Chondrocyte (in vitro differentiated cells): ENCODE measurements around the gene CGREF1. TPM values are rescaled to one million over a fixed set of nuclear protein-coding genes. Genes with fewer than 3 reads are reported as not detected.
A peak's percentile ranks its signal among the peaks of the same experiment; 100 is the strongest.

Experiments
- DNase-seq: peaks from one replicate; pipeline ENCODE4 v3.0.0; 2021; ENCODE audit warnings: mixed read lengths, low spot score
- H3K27ac Mint-ChIP-seq: one replicate; pipeline ENCODE4 v1.8.0; 2021; ENCODE audit warnings: mild to moderate bottlenecking, moderate library complexity, mixed read lengths; ENCODE audit not compliant: unreplicated experiment
- H3K27me3 Mint-ChIP-seq: 2 replicates; pipeline ENCODE4 v1.8.0; 2021; ENCODE audit warnings: low read depth, mixed read lengths
- H3K36me3 Mint-ChIP-seq: 2 replicates; pipeline ENCODE4 v1.8.0; 2021; ENCODE audit warnings: low read depth, mixed read lengths
- H3K4me1 Mint-ChIP-seq: 2 replicates; pipeline ENCODE4 v1.8.0; 2021; ENCODE audit warnings: low read depth, mild to moderate bottlenecking, mixed read lengths
- H3K4me3 Mint-ChIP-seq: one replicate; pipeline ENCODE4 v1.8.0; 2021; ENCODE audit warnings: mild to moderate bottlenecking, moderate library complexity, mixed read lengths; ENCODE audit not compliant: unreplicated experiment
- H3K9me3 Mint-ChIP-seq: 2 replicates; pipeline ENCODE4 v1.8.0; 2021; ENCODE audit warnings: low read depth, mixed read lengths
- CTCF ChIP-seq: fragments of 200-600 bp; sonication (generic); IDR thresholded peaks from 2 replicates; pipeline ENCODE4 v1.5.0; 2021; ENCODE audit warnings: antibody characterized with exemption, mild to moderate bottlenecking, moderate library complexity
- total RNA-seq: library from RNA; stranded (reverse); gene quantifications from 3 replicates; pipeline ENCODE4 v1.2.1, GENCODE V29; 2021

CGREF1 gene
- total RNA-seq, 1 donor from 2014 or later, result 15.9 TPM

GRCh38 chr2:27087823-27088410 lies 31.0 kb downstream of the CGREF1 start:
- Mint-ChIP-seq H3K4me1 (peaks cover 14% of the 10 kb centered on the region), H3K9me3 (no peaks in the 10 kb centered on the region), H3K36me3 (no peaks in the 10 kb centered on the region), H3K27me3 (no peaks in the 10 kb centered on the region), H3K27ac (no peak overlapping the region), H3K4me3 (no peak overlapping the region)
- no peak for TF ChIP-seq CTCF
- DNase-seq, result no peak

- H3K9me3 Mint-ChIP-seq, result no peaks in the 10 kb centered on the region
- H3K27ac Mint-ChIP-seq, result peak within 1 kb of the TSS; percentile 92
- H3K36me3 Mint-ChIP-seq, result no peaks in the 10 kb centered on the region
- DNase-seq, result no peak
- H3K4me3 Mint-ChIP-seq, result peak within 1 kb of the TSS; percentile 73
- TF ChIP-seq CTCF, result peak; percentile 54
- H3K27me3 Mint-ChIP-seq, result no peaks in the 10 kb centered on the region
- H3K4me1 Mint-ChIP-seq, result peaks cover 14% of the 10 kb centered on the region
These were observed 32.0 kb downstream of the CGREF1 start, which contains the start of gene KHK for GRCh38 chr2:27086724-27087593. Gene KHK (plus strand): TSS chr2:27086772. CDS start chr2:27087260, 488 bp downstream.

GRCh38 chr2:27086090-27086723 lies 32.7 kb downstream of the CGREF1 start:
- no peak for DNase-seq
- Mint-ChIP-seq H3K4me1 (peaks cover 19% of the 10 kb centered on the region), H3K36me3 (peaks cover 3% of the 10 kb centered on the region), H3K27me3 (no peaks in the 10 kb centered on the region), H3K27ac (peak overlapping the region; percentile 92), H3K4me3 (peak overlapping the region; percentile 73), H3K9me3 (no peaks in the 10 kb centered on the region)
- TF ChIP-seq CTCF, result peak; percentile 86

DNA sequence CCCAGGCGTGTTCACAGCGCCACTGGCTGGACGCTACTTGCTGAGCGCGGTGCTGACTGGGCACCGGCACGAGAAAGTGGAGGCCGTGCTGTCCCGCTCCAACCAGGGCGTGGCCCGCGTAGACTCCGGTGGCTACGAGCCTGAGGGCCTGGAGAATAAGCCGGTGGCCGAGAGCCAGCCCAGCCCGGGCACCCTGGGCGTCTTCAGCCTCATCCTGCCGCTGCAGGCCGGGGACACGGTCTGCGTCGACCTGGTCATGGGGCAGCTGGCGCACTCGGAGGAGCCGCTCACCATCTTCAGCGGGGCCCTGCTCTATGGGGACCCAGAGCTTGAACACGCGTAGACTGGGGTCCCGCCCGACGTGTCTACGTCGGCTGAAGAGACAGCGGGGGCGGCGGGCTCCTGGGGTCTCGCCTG lies 33.2 kb downstream of the CGREF1 start:
- TF ChIP-seq CTCF, result peak; percentile 73
- Mint-ChIP-seq H3K9me3 (no peaks in the 10 kb centered on the region), H3K27me3 (no peaks in the 10 kb centered on the region), H3K4me1 (peaks cover 24% of the 10 kb centered on the region), H3K4me3 (peak overlapping the region; percentile 73), H3K36me3 (peaks cover 4% of the 10 kb centered on the region), H3K27ac (peak overlapping the region; percentile 91)
- DNase-seq, result no peak

- TF ChIP-seq CTCF, result no peak
- Mint-ChIP-seq H3K27ac (peak overlapping the region; percentile 91), H3K4me3 (peak overlapping the region; percentile 73)
These were observed 33.8 kb downstream of the CGREF1 start for GRCh38 chr2:27085062-27085672.

More at GRCh38 chr2:27085062-27085672, 33.8 kb downstream of the CGREF1 start:
- Mint-ChIP-seq H3K36me3 (peaks cover 5% of the 10 kb centered on the region), H3K4me1 (peaks cover 29% of the 10 kb centered on the region), H3K9me3 (no peaks in the 10 kb centered on the region), H3K27me3 (no peaks in the 10 kb centered on the region)
- no peak for DNase-seq
